Measurements from ENCODE around the gene PTK7.

The PTK7 gene

DNA sequence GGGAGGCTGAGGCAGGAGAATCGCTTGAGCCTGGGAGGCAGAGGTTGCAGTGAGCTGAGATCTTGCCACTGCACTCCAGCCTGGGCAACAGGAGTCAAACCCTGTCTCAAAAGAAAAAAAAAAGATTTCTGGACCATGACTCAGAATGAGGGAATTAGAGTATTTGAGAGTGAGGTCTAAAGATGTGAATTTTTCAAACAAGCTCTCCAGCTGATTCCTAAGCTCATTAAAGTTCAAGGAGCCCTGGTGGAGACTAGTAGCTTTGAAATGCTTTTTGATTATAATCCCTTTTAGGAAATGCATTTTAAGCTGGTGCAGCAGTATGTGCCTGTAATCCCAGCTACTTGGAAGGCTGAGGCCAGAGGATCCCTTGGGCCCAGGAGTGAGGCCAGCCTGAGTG lies 73.2 kb downstream of the PTK7 start:
- no peaks in the 10 kb centered on the region for H3K4me1 ChIP-seq (ENCODE audit: control extremely low read depth in 1 of 4, control insufficient read depth in 4 of 4, insufficient read depth in 4 of 4, low read length in 3 of 4)
- H3K27ac ChIP-seq (ENCODE audit: insufficient read depth in 1 of 2, low read depth in 1 of 2, low read length in 2 of 2, poor library complexity in 1 of 2, severe bottlenecking in 2 of 2), result no peak overlapping the region
- no peaks in the 10 kb centered on the region for H3K27me3 ChIP-seq (replicated peaks in 2 of 5; ENCODE audit: control insufficient read depth in 4 of 5, insufficient read depth in 5 of 5, low read length in 4 of 5)
- DNase-seq, result no peak
- ChIA-PET CTCF (interaction anchor here (0.8 kb wide), 1 partner anchor 489 kb away, joined by 3 read pairs; no protein-coding TSS in a partner anchor), POLR2A (interaction anchor here (0.9 kb wide), 1 partner anchor 8 kb away, joined by 4 read pairs; no protein-coding TSS in a partner anchor)
- H3K4me3 ChIP-seq (ENCODE audit: control insufficient read depth in 1 of 7, extremely low read depth in 1 of 7, insufficient read depth in 4 of 7, low read depth in 2 of 7, low read length in 6 of 7), result no peak overlapping the region
- no peaks in the 10 kb centered on the region for H3K9me3 ChIP-seq (ENCODE audit: control extremely low read depth in 1 of 5, control insufficient read depth in 4 of 5, insufficient read depth in 2 of 5, low read depth in 1 of 5, low read length in 4 of 5)
- H3K36me3 ChIP-seq (ENCODE audit: control insufficient read depth in 4 of 4, insufficient read depth in 4 of 4, low read length in 3 of 4), result peaks cover 3 to 33% (median 16%) of the 10 kb centered on the region in 4 experiments
- WGBS (ENCODE audit: insufficient coverage), result 100% methylated on average over 1 of the region's 1 CpG

DNA sequence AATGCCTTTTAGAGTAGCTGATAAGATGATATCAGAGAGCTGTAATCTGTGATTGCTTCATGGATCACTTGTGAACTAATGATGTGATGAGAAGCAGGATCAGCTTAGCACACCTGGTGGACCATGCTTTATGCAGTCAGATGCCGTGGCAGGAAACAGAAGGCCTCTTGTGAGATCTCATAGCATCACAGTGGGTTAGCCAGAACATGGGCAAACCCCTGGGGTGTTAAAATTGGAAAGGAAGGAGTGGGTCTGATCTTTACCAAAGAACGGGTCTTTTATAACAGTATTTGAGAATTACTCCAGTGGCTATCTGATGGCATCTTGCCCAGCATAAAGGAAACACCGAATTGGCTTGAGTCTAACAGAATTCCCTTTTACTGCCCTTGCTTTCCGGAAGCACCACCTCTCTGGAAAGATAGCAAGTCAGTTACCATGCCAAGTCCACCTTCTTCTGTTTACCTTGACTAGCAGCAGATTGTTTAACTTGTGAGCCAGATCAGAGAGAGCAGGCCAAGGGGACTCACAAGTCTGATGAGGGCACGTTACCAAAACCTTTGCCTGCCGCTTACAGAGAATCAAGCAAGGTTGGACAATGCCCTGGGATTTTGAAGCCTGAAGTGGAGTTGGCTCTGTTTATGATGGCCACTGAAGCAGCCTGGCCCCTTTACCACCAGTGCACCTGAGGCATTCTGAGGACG lies 74.1 kb downstream of the PTK7 start:
- POLR2A ChIA-PET, result no interaction called here
- CTCF ChIA-PET, result interaction anchor here (0.7 to 0.8 kb wide), 2 partner anchors 11 to 490 kb away, joined by 3 read pairs; no protein-coding TSS in a partner anchor
- no peaks in the 10 kb centered on the region for H3K4me1 ChIP-seq (ENCODE audit: control extremely low read depth in 1 of 4, control insufficient read depth in 4 of 4, insufficient read depth in 4 of 4, low read length in 3 of 4)
- no peak overlapping the region for H3K4me3 ChIP-seq (ENCODE audit: control insufficient read depth in 1 of 7, extremely low read depth in 1 of 7, insufficient read depth in 4 of 7, low read depth in 2 of 7, low read length in 6 of 7)
- DNase-seq, result no peak
- peaks cover 3 to 24% (median 11%) of the 10 kb centered on the region in 4 experiments for H3K36me3 ChIP-seq (ENCODE audit: control insufficient read depth in 4 of 4, insufficient read depth in 4 of 4, low read length in 3 of 4)
- no peak overlapping the region for H3K27ac ChIP-seq (ENCODE audit: insufficient read depth in 1 of 2, low read depth in 1 of 2, low read length in 2 of 2, poor library complexity in 1 of 2, severe bottlenecking in 2 of 2)
- WGBS (ENCODE audit: insufficient coverage), result 89% methylated on average over 6 of the region's 7 CpGs
- H3K27me3 ChIP-seq (replicated peaks in 2 of 5; ENCODE audit: control insufficient read depth in 4 of 5, insufficient read depth in 5 of 5, low read length in 4 of 5), result no peaks in the 10 kb centered on the region
- H3K9me3 ChIP-seq (ENCODE audit: control extremely low read depth in 1 of 5, control insufficient read depth in 4 of 5, insufficient read depth in 2 of 5, low read depth in 1 of 5, low read length in 4 of 5), result no peaks in the 10 kb centered on the region

DNA sequence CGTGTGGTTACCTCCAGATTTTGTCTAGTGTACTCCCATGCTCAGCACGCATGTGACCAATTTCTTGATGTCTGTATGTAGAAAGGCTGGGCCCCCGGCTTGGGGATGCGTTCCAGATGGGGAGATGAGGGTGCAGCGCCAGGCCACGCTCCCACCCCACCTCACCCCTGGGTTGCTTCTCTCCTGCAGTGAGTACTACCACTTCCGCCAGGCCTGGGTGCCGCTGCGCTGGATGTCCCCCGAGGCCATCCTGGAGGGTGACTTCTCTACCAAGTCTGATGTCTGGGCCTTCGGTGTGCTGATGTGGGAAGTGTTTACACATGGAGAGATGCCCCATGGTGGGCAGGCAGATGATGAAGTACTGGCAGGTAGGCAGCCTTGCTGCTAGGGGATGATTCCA lies 83.5 kb downstream of the PTK7 start:
- 100% methylated on average over 8 of the region's 11 CpGs for WGBS (ENCODE audit: insufficient coverage)
- H3K4me1 ChIP-seq (ENCODE audit: control extremely low read depth in 1 of 4, control insufficient read depth in 4 of 4, insufficient read depth in 4 of 4, low read length in 3 of 4), result no peaks in the 10 kb centered on the region
- ChIA-PET CTCF (interaction anchor here (2.2 kb wide), 1 partner anchor 16 kb away, joined by 6 read pairs; no protein-coding TSS in a partner anchor), POLR2A (no interaction called here)
- peaks cover 0 to 14% (median 7%) of the 10 kb centered on the region in 4 experiments for H3K36me3 ChIP-seq (ENCODE audit: control insufficient read depth in 4 of 4, insufficient read depth in 4 of 4, low read length in 3 of 4)
- no peaks in the 10 kb centered on the region for H3K27me3 ChIP-seq (replicated peaks in 2 of 5; ENCODE audit: control insufficient read depth in 4 of 5, insufficient read depth in 5 of 5, low read length in 4 of 5)
- DNase-seq, result no peak
- H3K9me3 ChIP-seq (ENCODE audit: control extremely low read depth in 1 of 5, control insufficient read depth in 4 of 5, insufficient read depth in 2 of 5, low read depth in 1 of 5, low read length in 4 of 5), result no peaks in the 10 kb centered on the region
- no peak overlapping the region for H3K4me3 ChIP-seq (ENCODE audit: control insufficient read depth in 1 of 7, extremely low read depth in 1 of 7, insufficient read depth in 4 of 7, low read depth in 2 of 7, low read length in 6 of 7)
- H3K27ac ChIP-seq (ENCODE audit: insufficient read depth in 1 of 2, low read depth in 1 of 2, low read length in 2 of 2, poor library complexity in 1 of 2, severe bottlenecking in 2 of 2), result no peak overlapping the region

DNA sequence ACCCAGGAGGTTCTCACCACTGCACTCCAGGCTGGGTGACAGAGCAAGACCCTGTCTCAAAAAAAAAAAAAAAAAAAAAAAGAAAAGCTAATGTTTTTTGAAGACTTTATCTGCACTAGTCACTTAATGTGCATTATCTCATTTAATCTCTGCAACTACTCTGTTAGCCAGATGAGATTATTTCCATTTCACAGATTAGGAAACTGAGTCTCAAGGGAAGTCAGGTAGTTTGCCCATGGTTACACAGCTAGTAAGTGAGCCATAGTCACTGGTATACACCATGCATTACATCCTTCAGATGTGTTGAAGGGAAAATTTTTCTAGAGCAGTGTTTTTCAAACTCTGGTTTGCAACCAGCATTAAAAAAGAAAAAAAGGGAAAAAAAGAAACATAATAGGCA lies 87.8 kb downstream of the PTK7 start:
- no peak overlapping the region for H3K27ac ChIP-seq (ENCODE audit: insufficient read depth in 1 of 2, low read depth in 1 of 2, low read length in 2 of 2, poor library complexity in 1 of 2, severe bottlenecking in 2 of 2)
- no peak for DNase-seq
- ChIA-PET CTCF (interaction anchor here (1.8 kb wide), 1 partner anchor 20 kb away, joined by 5 read pairs; no protein-coding TSS in a partner anchor), POLR2A (no interaction called here)
- H3K9me3 ChIP-seq (ENCODE audit: control extremely low read depth in 1 of 5, control insufficient read depth in 4 of 5, insufficient read depth in 2 of 5, low read depth in 1 of 5, low read length in 4 of 5), result no peaks in the 10 kb centered on the region
- H3K36me3 ChIP-seq (ENCODE audit: control insufficient read depth in 4 of 4, insufficient read depth in 4 of 4, low read length in 3 of 4), result peaks cover 0 to 14% (median 6%) of the 10 kb centered on the region in 4 experiments
- H3K27me3 ChIP-seq (replicated peaks in 2 of 5; ENCODE audit: control insufficient read depth in 4 of 5, insufficient read depth in 5 of 5, low read length in 4 of 5), result no peaks in the 10 kb centered on the region
- no peaks in the 10 kb centered on the region for H3K4me1 ChIP-seq (ENCODE audit: control extremely low read depth in 1 of 4, control insufficient read depth in 4 of 4, insufficient read depth in 4 of 4, low read length in 3 of 4)
- H3K4me3 ChIP-seq (ENCODE audit: control insufficient read depth in 1 of 7, extremely low read depth in 1 of 7, insufficient read depth in 4 of 7, low read depth in 2 of 7, low read length in 6 of 7), result no peak overlapping the region

DNA sequence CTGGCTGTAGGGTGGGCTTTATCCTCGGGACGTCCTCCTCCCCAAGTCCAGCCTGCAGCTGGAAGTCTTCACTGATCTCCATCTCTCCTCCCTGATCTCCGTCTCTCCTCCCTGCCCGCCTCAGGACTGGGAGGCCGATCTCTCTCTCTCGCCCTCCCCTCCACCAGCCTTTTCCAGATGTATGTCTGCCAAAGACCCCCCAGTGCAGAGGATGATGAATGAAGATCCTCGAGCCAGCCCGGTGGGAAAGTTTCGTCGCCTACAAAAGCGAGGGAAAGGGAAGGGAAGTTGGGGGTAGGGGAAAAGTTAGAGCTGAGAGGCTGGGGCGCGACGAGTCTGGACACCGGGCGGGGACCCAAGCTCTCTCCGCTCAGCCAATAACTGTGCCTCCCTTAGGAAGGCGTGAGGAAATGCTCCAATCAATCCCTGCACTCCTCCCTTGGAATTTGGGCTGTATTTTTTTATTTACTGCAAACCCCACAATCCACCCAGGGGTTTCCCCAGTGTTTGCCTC lies 94.4 kb downstream of the PTK7 start:
- Histone ChIP-seq H3K9me3 (ENCODE audit: control extremely low read depth in 1 of 5, control insufficient read depth in 4 of 5, insufficient read depth in 2 of 5, low read depth in 1 of 5, low read length in 4 of 5) (no peaks in the 10 kb centered on the region), H3K27ac (ENCODE audit: insufficient read depth in 1 of 2, low read depth in 1 of 2, low read length in 2 of 2, poor library complexity in 1 of 2, severe bottlenecking in 2 of 2) (peak overlapping the region; percentile 61 to 87), H3K36me3 (ENCODE audit: control insufficient read depth in 4 of 4, insufficient read depth in 4 of 4, low read length in 3 of 4) (peaks cover 0 to 8% (median under 1%) of the 10 kb centered on the region in 4 experiments), H3K27me3 (replicated peaks in 2 of 5; ENCODE audit: control insufficient read depth in 4 of 5, insufficient read depth in 5 of 5, low read length in 4 of 5) (no peaks in the 10 kb centered on the region), H3K4me3 (ENCODE audit: control insufficient read depth in 1 of 7, extremely low read depth in 1 of 7, insufficient read depth in 4 of 7, low read depth in 2 of 7, low read length in 6 of 7) (peak overlapping the region; percentile 66 to 90 (median 83)), H3K4me1 (ENCODE audit: control extremely low read depth in 1 of 4, control insufficient read depth in 4 of 4, insufficient read depth in 4 of 4, low read length in 3 of 4) (peaks cover 16 to 41% (median 40%) of the 10 kb centered on the region in 4 experiments)
- ChIA-PET POLR2A (no interaction called here), CTCF (interaction anchor here (0.6 to 2.1 kb wide), 8 partner anchors 8 to 587 kb away, joined by 3 to 8 read pairs (median 4); no protein-coding TSS in a partner anchor)
- 0% methylated on average over 17 of the region's 18 CpGs for WGBS (ENCODE audit: insufficient coverage)
- DNase-seq, result no peak

DNA sequence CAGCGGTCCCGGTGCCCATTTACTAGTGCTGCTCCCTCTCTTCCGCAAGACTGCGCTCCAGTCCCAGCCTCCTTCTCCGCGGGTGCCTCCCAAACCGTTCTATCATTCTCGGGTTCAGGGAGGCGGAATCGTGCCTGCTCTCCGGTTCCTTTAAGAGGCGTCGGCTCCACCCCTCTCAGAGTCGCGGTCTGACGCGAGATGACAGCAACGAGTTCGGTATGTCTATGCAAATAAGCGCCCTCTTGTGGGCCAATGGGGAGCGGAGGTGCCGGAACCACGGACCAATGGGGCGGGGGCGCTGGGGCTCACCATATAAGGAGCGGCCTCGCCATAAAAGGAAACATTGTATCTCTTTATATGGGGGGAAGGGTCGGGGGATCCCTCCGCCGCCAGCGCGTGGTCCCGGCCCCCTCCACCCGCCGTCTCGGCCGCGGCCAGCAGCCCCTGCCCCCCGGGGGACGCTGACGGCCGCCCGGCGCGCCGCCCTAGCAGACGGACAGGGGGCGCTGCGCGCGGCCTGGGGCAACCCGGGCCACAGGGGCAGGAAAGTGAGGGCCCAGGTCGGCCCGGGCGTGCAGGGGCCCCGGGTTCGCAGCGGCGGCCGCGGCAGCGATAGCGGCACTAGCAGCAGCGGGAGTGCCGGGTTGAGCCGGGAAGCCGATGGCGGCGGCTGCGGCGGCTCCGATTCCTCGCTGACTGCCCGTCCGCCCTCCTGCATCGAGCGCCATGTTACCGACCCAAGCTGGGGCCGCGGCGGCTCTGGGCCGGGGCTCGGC lies 95.0 kb downstream of the PTK7 start, which contains the start of gene SRF:
TSS of gene SRF (plus strand) at position 339 of the 776 bp plus-strand sequence. CDS start at position 727, 388 bp downstream.
- Histone ChIP-seq H3K27ac (ENCODE audit: insufficient read depth in 1 of 2, low read depth in 1 of 2, low read length in 2 of 2, poor library complexity in 1 of 2, severe bottlenecking in 2 of 2) (peak within 1 kb of the TSS; percentile 61 to 87), H3K9me3 (ENCODE audit: control extremely low read depth in 1 of 5, control insufficient read depth in 4 of 5, insufficient read depth in 2 of 5, low read depth in 1 of 5, low read length in 4 of 5) (no peaks in the 10 kb centered on the region), H3K27me3 (replicated peaks in 2 of 5; ENCODE audit: control insufficient read depth in 4 of 5, insufficient read depth in 5 of 5, low read length in 4 of 5) (no peaks in the 10 kb centered on the region), H3K4me3 (ENCODE audit: control insufficient read depth in 1 of 7, extremely low read depth in 1 of 7, insufficient read depth in 4 of 7, low read depth in 2 of 7, low read length in 6 of 7) (peak within 1 kb of the TSS; percentile 71 to 90 (median 85)), H3K4me1 (ENCODE audit: control extremely low read depth in 1 of 4, control insufficient read depth in 4 of 4, insufficient read depth in 4 of 4, low read length in 3 of 4) (peaks cover 17 to 46% (median 40%) of the 10 kb centered on the region in 4 experiments), H3K36me3 (ENCODE audit: control insufficient read depth in 4 of 4, insufficient read depth in 4 of 4, low read length in 3 of 4) (peaks cover 2 to 15% (median 5%) of the 10 kb centered on the region in 4 experiments)
- ChIA-PET CTCF (interaction anchor here (0.6 to 2.1 kb wide), 6 partner anchors 7 to 588 kb away, joined by 3 to 8 read pairs (median 4); partner anchors contain the start of genes CUL9 and DNPH1), POLR2A (interaction anchor here (0.5 to 1.2 kb wide), 2 partner anchors 11 to 427 kb away, joined by 3 read pairs; partner anchors contain the start of gene CUL9)
- peak; percentile 99 to 100 (median 99) for DNase-seq
- 0% methylated on average over 62 of the region's 83 CpGs for WGBS (ENCODE audit: insufficient coverage)

All from common myeloid progenitor, CD34-positive (primary cell).